GM12874 (cell line): ENCODE measurements around the gene INSYN2B.

ENCODE experiments used
- CTCF ChIP-seq: IDR thresholded peaks from 2 replicates; pipeline ENCODE4 v1.5.1; 2011; ENCODE audit warnings: low read depth, mild to moderate bottlenecking, control low read depth, low read length, moderate library complexity; ENCODE audit not compliant: insufficient read depth

Gene INSYN2B

GRCh38 chr5:169974121-169974770 is 6.0 kb downstream of the INSYN2B start:
- TF ChIP-seq CTCF = no peak

- TF ChIP-seq CTCF = no peak
Observed at GRCh38 chr5:169973056-169973455, 7.2 kb downstream of the INSYN2B start.

DNA sequence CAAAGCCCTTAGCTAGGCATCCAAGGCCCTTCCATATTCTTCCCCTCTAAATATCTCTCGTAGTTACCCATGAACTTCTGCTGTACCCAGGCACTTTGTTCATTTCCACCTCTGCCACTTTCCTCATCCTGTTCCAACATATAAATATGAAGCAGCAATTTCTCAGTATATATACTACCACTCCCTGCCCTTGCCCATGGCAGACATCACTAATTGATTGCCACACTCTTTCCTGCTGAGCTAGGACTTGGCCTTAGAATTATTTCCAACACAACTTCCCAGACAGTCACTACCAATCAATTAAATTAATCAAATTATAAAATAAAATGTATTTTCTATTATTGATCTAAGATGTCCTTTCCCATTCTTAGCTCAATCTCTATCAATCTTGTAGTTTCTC is 8.5 kb downstream of the INSYN2B start:
- no peak for TF ChIP-seq CTCF

DNA sequence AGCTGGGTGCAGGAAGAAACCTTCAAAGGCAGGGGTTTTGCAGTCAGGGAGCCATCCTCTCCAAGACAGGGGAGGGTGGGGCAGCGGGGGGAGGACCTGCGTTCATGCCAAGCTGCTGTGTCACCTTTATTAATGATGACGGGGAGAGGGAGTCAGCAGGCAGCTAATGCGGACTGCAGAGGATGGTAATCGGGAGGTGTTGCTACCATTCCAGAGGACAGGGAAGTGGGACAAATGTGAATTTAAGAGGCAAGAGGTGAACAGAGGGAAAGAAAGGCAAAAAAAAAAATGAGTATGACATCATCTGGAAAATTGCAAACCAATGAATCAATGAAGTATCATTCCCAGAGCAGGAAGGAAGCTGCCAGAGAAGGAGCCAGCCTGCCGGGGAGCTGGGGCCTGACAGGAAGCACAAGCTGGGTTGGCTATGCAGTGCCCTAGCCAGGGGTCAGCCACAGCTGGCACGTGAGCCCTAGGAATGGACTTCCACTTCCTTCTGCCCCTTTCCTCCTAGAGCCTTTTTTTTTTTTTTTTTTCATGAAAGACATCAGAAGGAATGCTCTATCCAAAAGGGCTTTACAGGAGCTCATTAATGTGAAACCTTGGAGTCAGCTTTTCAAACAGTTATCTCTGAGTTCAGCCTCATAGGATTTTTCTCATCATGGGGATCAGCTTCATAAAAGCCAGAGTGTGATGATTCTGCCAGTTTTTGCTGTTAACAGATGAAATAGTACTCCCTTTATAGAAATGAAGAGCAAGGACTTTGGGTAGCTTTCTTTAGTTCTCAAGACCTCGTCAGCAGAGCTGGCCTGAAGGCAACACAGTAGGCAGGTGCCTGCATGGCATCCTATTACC is 9.2 kb downstream of the INSYN2B start:
- no peak for TF ChIP-seq CTCF

DNA sequence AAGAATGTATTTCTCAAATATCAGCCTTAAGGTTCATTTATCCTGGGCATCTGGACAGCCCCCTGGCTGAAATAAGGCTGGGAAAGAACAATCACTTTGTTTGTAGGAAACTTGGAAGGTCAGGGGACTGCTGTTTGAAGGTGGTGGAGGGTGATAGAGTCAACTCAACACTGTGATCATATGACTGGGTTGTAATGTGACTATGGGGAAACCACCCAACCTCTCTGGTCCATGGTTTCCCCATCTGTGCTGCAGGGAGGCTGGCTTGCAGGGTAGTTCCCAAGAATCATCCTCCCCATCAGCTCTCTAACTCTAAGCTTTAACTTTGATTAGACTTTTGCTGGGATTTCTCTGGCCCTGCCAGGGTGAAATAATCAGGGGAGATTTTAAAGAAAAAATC is 10.0 kb downstream of the INSYN2B start:
- no peak for TF ChIP-seq CTCF

DNA sequence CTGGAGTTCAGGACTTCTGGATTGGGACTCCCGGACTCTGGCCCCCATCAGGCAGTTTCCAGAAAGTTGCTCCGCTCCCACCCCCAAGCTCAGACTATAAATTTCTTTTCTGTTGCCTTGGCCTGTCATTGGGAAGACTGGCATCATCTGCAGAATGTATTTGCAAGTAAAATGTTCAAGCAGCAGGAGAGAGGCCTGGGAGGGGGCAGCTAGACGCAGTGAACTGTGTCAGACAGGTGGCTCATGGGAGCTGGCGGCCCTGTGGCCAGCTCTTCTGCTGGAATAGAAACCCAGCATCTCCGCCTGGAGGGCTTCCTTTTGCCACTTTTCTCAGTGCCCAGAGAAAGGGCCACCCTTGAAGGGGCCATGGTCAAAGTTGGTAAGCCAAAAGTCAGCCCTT is 16.0 kb downstream of the INSYN2B start:
- TF ChIP-seq CTCF = no peak

GRCh38 chr5:169960659-169961058 is 19.6 kb downstream of the INSYN2B start:
- no peak for TF ChIP-seq CTCF
